GM19025 (cell line): ENCODE results near the gene SPATA25.

Experiments
- ATAC-seq: cut with Tn5 transposase; IDR thresholded peaks from one replicate; pipeline ENCODE4 v1.9.1; 2021; ENCODE audit warnings: mild to moderate bottlenecking, low read depth, moderate library complexity; ENCODE audit not compliant: unreplicated experiment

The SPATA25 gene

DNA sequence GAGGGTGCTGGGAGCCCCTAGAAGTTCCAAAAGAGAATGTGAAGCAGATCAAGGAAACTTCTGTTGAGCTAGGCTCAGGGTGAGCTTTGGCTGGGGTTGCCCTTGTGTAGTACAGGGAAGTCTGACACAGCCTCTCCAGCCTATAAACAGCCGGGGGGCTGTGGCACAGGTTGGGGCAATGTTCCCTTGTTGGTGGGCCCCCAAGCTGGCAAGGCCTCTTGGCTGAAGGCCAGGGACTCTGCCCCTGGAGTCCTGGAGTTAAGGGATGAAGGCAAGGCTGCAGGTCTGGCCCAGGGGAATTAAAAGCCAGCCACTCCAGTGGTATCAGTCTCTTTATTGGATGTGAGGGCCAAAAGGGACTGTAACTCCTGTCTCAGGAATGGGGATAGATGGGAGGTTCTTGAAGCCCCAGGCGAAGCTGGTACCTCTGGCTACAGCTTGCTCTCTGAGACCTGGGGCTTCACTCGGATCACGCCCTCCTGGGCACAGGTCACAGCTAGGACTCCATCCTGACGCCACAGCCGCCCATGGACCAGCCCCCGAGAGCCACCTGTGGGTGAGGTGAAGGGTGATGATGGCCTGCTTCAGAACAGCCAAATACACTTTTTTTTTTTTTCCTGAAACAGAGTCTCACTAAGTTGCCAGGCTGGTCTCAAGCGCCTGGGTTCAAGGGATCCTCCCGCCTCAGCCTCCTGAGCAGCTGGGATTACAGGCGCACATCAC lies 45.9 kb downstream of the SPATA25 start:
- ATAC-seq: no peak

DNA sequence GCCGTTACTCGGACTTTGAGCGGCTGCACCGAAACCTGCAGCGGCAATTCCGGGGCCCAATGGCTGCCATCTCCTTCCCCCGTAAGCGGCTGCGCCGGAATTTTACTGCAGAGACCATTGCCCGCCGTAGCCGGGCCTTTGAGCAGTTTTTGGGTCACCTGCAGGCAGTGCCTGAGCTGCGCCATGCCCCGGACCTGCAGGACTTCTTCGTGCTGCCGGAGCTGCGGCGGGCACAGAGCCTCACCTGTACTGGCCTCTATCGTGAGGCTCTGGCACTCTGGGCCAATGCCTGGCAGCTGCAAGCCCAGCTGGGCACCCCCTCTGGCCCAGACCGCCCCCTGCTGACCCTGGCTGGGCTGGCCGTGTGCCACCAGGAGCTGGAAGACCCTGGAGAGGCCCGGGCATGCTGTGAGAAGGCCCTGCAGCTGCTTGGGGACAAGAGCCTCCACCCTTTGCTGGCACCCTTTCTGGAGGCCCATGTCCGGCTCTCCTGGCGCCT lies 46.7 kb downstream of the SPATA25 start:
- ATAC-seq: no peak

GRCh38 chr20:45836841-45837240 lies 50.6 kb downstream of the SPATA25 start:
- ATAC-seq: no peak
